Subcutaneous abdominal adipose tissue (tissue), 5 donors: Measurements from ENCODE around the gene NOP9.

Experiments
- H3K27ac ChIP-seq: one replicate; pipeline ENCODE4 v1.7.0; 2013; ENCODE audit warnings: low read depth, mild to moderate bottlenecking, inconsistent platforms, low read length, moderate library complexity
- H3K27me3 ChIP-seq, 5 donors: one replicate each; pipeline ENCODE4 v1.7.0; 2013; ENCODE audit warnings: low read length in 5 of 5, inconsistent platforms in 1 of 5; ENCODE audit not compliant: control insufficient read depth in 5 of 5, insufficient read depth in 4 of 5
- H3K36me3 ChIP-seq, 5 donors: one replicate each; pipeline ENCODE4 v1.7.0; 2013; ENCODE audit warnings: low read length in 5 of 5; ENCODE audit not compliant: control insufficient read depth in 5 of 5, insufficient read depth in 5 of 5
- H3K4me1 ChIP-seq, 5 donors: one replicate each; pipeline ENCODE4 v1.7.0; 2013; ENCODE audit warnings: low read length in 5 of 5, mild to moderate bottlenecking in 3 of 5, moderate library complexity in 1 of 5; ENCODE audit not compliant: control insufficient read depth in 5 of 5, insufficient read depth in 5 of 5
- H3K4me3 ChIP-seq, 5 donors: one replicate each; pipeline ENCODE4 v1.7.0; 2013; ENCODE audit warnings: low read length in 5 of 5, low read depth in 1 of 5
- H3K9ac ChIP-seq, 5 donors: one replicate each; pipeline ENCODE4 v1.7.0; 2013; ENCODE audit warnings: low read length in 5 of 5, mild to moderate bottlenecking in 4 of 5, moderate library complexity in 3 of 5
- H3K9me3 ChIP-seq, 5 donors: one replicate each; pipeline ENCODE4 v1.7.0; 2013; ENCODE audit warnings: low read length in 5 of 5; ENCODE audit not compliant: control insufficient read depth in 5 of 5
- donor health status: healthy.
- donor health status: healthy.
- donor health status: healthy.
- donor health status: healthy.
- donor health status: healthy.

Gene NOP9

DNA sequence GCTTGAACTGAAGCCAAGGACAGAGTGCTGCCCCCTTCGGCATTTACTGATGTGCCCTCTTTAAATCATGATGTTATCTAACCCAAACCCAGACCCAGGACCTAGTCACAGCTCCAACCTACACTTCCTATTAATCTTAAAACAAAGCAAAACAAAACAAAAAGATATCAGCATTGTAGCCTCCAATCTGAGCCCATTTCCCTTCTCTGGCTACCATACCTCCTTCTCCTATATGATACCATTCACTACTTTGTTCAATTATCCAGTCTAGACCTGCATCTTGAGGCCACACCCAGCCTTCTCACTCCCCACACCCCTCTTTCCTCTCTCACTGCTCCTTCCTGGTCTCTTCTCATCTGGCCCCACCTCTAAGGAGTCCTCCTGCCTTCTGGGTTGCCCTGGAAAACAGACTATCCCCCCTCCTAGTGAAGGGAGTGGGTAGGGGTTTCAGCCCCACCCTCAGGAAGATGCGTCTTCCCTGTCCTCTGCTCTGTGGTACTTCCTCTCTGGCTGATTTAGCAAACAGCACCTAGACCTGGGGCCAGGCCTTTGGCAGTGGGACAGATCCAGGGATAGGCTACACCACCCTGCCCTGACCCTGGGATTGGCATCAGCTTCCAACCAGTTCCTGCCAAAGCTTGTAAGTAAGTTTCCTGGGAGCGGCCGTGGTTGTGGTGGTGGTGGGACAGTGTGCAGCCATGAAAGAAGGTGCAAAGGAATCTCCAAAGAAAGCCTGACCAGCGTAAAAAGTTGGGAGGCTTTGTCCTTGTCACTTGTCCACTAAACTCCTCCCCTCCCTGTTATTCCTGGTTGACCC, 14.9 kb downstream of the NOP9 start:
- no peak overlapping the region for H3K4me3 ChIP-seq
- peaks cover 17 to 84% (median 64%) of the 10 kb centered on the region in 5 donors for H3K4me1 ChIP-seq
- no peaks in the 10 kb centered on the region for H3K9me3 ChIP-seq
- H3K27ac ChIP-seq, result peak overlapping the region; percentile 74
- peak overlapping the region in 1 of 5 donors; percentile 33 for H3K9ac ChIP-seq
- H3K27me3 ChIP-seq, result peaks cover 0 to 15% (median 0%) of the 10 kb centered on the region in 5 donors
- peaks cover 0 to 16% (median 15%) of the 10 kb centered on the region in 5 donors for H3K36me3 ChIP-seq

DNA sequence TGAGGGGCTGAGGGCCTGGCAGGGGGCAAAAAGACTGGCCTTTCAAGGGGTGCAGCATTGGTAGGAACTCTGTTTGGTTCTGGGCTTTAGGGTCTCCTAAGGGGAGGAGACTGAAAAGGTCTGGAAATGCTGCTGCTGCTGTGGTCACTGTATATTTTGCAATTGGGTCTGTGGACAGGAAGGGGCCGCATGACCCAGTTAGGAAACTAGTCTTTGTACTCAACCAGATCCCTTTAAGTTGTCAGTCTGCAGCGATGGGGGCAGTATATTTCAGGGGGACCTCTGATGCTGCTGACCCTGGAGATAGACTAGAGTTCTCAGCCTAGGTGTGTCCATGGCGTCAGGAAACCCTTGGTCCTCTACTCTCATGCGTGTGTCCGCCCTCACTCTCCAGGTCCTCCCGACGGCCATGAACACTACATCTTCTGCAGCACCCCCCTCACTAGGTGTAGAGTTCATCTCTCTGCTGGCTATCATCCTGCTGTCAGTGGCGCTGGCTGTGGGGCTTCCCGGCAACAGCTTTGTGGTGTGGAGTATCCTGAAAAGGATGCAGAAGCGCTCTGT, 15.7 kb downstream of the NOP9 start:
- Histone ChIP-seq H3K9me3 (no peaks in the 10 kb centered on the region), H3K4me1 (peaks cover 13 to 76% (median 56%) of the 10 kb centered on the region in 5 donors), H3K27me3 (peaks cover 0 to 15% (median 0%) of the 10 kb centered on the region in 5 donors), H3K27ac (peak overlapping the region; percentile 74), H3K9ac (peak overlapping the region in 1 of 5 donors; percentile 9), H3K4me3 (peak overlapping the region in 2 of 5 donors; percentile 8 to 28), H3K36me3 (peaks cover 0 to 23% (median 19%) of the 10 kb centered on the region in 5 donors)

DNA sequence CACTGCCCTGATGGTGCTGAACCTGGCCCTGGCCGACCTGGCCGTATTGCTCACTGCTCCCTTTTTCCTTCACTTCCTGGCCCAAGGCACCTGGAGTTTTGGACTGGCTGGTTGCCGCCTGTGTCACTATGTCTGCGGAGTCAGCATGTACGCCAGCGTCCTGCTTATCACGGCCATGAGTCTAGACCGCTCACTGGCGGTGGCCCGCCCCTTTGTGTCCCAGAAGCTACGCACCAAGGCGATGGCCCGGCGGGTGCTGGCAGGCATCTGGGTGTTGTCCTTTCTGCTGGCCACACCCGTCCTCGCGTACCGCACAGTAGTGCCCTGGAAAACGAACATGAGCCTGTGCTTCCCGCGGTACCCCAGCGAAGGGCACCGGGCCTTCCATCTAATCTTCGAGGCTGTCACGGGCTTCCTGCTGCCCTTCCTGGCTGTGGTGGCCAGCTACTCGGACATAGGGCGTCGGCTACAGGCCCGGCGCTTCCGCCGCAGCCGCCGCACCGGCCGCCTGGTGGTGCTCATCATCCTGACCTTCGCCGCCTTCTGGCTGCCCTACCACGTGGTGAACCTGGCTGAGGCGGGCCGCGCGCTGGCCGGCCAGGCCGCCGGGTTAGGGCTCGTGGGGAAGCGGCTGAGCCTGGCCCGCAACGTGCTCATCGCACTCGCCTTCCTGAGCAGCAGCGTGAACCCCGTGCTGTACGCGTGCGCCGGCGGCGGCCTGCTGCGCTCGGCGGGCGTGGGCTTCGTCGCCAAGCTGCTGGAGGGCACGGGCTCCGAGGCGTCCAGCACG, 16.4 kb downstream of the NOP9 start:
- H3K9ac ChIP-seq, result peak overlapping the region in 1 of 5 donors; percentile 5
- H3K36me3 ChIP-seq, result peaks cover 0 to 28% (median 21%) of the 10 kb centered on the region in 5 donors
- H3K9me3 ChIP-seq, result no peaks in the 10 kb centered on the region
- peaks cover 0 to 15% (median 0%) of the 10 kb centered on the region in 5 donors for H3K27me3 ChIP-seq
- peak overlapping the region in 4 of 5 donors; percentile 6 to 28 (median 10) for H3K4me3 ChIP-seq
- H3K4me1 ChIP-seq, result peaks cover 11 to 70% (median 51%) of the 10 kb centered on the region in 5 donors
- H3K27ac ChIP-seq, result peak overlapping the region; percentile 40

DNA sequence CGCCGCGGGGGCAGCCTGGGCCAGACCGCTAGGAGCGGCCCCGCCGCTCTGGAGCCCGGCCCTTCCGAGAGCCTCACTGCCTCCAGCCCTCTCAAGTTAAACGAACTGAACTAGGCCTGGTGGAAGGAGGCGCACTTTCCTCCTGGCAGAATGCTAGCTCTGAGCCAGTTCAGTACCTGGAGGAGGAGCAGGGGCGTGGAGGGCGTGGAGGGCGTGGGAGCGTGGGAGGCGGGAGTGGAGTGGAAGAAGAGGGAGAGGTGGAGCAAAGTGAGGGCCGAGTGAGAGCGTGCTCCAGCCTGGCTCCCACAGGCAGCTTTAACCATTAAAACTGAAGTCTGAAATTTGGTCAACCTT, 16.9 kb downstream of the NOP9 start:
- Histone ChIP-seq H3K4me1 (peaks cover 11 to 64% (median 45%) of the 10 kb centered on the region in 5 donors), H3K36me3 (peaks cover 0 to 30% (median 23%) of the 10 kb centered on the region in 5 donors), H3K9ac (peak overlapping the region in 1 of 5 donors; percentile 5), H3K4me3 (peak overlapping the region in 1 of 5 donors; percentile 28), H3K27ac (peak overlapping the region; percentile 40), H3K9me3 (no peaks in the 10 kb centered on the region), H3K27me3 (peaks cover 0 to 15% (median 0%) of the 10 kb centered on the region in 5 donors)

DNA sequence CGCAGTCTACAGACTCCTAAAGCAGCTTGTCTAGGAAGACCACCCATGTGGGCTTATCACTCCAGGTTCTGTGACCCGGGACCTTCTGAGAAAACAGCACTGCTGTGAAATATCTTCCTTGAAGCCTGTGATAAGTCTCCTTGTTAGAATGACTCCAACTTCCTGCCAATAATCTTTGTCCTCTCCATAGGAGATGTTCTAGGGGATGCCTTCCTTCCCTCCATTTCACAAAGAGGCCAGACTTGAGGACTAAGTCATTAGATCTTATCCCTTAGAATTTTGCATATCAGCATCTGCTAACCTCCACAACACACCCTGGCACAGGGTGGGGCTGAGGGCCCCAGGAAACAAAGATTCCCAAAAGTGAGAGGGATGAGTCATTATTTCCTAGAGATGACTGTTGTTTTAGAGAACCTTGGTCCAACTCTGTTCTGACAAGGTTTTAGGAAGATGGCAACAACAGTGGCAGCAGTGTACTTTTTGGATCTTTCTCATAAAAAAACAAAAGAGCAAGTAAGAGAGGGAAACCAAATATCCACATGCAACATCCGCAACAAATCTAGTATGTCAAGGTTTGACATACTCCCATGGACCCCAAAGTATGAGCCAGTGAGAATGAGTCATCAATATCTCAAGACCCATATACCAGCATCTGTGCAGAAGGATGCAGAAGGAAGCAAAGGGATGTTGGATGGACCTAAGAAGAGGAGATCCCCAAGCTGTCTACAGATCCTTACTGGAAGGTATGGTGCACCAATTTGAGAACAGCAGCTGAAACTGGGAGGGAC, 17.7 kb downstream of the NOP9 start:
- Histone ChIP-seq H3K27me3 (peaks cover 0 to 15% (median 0%) of the 10 kb centered on the region in 5 donors), H3K4me1 (peaks cover 7 to 56% (median 38%) of the 10 kb centered on the region in 5 donors), H3K9ac (no peak overlapping the region), H3K36me3 (peaks cover 0 to 37% (median 27%) of the 10 kb centered on the region in 5 donors), H3K27ac (no peak overlapping the region), H3K4me3 (no peak overlapping the region), H3K9me3 (no peaks in the 10 kb centered on the region)

DNA sequence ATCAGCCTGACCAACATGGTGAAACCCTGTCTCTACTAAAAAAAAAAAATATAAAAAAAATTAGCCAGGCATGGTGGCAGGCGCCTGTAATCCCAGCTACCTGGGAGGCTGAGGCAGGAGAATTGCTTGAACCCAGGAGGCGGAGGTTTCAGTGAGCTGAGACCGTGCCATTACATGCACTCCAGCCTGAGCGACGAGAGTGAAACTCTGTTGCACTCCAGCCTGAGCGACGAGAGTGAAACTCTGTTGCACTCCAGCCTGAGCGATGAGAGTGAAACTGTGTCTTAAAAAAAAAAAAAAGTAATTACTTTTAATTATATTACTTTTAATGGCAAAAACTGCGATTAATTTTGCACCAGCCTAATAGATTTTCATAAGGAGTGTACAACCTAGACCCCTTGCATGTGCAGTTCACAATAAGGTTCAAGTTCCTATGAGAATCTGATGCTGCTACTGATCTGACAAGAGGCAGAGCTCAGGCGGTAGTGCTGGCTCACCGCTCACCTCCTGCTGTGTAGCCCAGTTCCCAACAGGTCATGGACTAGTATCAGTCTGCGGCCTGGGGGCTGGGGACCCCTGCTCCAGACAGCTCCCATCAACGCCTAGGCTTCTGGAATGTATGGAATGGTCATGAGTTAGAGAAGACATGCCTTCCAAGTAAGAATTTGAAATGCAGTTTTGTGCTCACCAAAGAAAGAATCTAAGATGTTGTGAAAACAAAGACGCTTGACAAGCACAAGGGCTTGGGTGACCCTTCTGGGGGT, 21.7 kb downstream of the NOP9 start:
- H3K27me3 ChIP-seq, result peaks cover 0 to 15% (median 0%) of the 10 kb centered on the region in 5 donors
- peaks cover 0 to 73% (median 50%) of the 10 kb centered on the region in 5 donors for H3K36me3 ChIP-seq
- no peak overlapping the region for H3K27ac ChIP-seq
- no peak overlapping the region for H3K9ac ChIP-seq
- no peaks in the 10 kb centered on the region for H3K9me3 ChIP-seq
- peaks cover 0 to 20% (median 0%) of the 10 kb centered on the region in 5 donors for H3K4me1 ChIP-seq
- H3K4me3 ChIP-seq, result no peak overlapping the region

DNA sequence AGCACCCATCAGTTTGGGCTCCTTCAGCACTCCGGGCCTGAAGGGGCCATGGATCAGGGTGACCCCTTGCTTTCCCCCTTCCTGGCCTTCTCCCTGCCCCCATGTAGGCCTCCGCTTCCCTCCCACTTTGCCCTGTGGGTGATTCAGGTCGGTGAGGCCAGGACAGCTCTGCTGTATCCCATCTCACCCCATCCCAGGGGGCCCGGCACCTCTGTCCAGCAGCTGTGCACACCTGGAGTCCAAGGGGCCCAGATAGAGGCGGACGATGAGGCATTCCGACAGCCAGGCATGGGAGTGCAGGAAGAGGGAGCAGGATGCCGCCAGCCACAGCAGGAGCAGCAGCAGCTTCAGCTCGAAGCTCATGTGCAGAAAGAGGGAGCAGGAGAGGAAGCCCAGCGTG, 23.0 kb downstream of the NOP9 start:
- Histone ChIP-seq H3K27ac (no peak overlapping the region), H3K27me3 (peaks cover 0 to 12% (median 0%) of the 10 kb centered on the region in 5 donors), H3K4me1 (peaks cover 0 to 18% (median 8%) of the 10 kb centered on the region in 5 donors), H3K4me3 (no peak overlapping the region), H3K36me3 (peaks cover 0 to 73% (median 54%) of the 10 kb centered on the region in 5 donors), H3K9ac (no peak overlapping the region), H3K9me3 (no peaks in the 10 kb centered on the region)

DNA sequence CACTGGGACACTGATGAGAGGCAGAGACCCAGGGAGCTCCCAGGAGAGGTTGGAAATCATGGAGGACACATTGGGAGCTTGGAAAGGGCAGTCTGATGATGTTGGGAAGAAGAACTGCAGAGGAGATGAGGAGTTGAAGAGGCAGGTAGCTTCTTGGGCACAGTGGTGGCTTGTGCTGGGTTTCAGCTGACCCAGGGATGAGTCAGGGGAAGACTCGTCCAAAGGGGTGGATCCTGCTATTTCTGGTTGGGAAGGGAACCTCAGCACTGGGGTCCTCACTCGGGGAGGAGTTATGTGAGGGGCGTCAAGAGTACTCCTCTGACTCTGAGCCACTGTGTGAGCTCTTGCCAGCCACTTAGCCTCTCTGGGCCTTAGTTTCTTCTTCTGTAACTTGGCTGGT, 23.7 kb downstream of the NOP9 start:
- Histone ChIP-seq H3K4me1 (peaks cover 0 to 16% (median 8%) of the 10 kb centered on the region in 5 donors), H3K36me3 (peaks cover 0 to 69% (median 51%) of the 10 kb centered on the region in 5 donors)

More for the DNA sequence above, 23.7 kb downstream of the NOP9 start:
- no peak overlapping the region for H3K9ac ChIP-seq
- no peaks in the 10 kb centered on the region for H3K9me3 ChIP-seq
- no peak overlapping the region for H3K4me3 ChIP-seq
- no peak overlapping the region for H3K27ac ChIP-seq
- peaks cover 0 to 9% (median 0%) of the 10 kb centered on the region in 5 donors for H3K27me3 ChIP-seq
